ENCODE measurements around the gene FAM13A.
"Not testable (repeated sequence)": the region's sequence is repeated elsewhere in the genome, so short reads cannot be mapped to it uniquely, and the experiment has no call there.

Gene FAM13A

DNA sequence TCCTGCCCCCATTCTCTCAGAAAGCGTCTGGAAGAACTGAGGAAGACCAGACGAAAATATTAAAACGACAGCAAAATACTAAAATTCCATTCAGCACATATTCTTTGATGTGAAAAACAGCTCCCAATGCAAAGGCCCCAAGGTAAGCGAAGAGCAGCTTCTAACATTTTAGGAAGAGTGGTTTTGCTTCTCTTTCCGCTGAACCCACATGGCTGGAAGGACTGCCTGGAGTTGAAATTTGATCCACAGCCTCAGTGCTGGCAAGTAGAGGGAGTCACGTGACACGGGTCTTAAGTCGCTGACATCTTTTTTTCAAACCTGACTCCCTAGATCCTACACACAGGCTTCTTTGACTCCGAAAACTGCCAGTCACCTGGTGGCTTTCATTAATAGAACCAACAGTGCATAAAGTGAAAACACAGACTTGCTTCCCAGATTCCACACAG, at the start of gene FAM13A:
TSS of gene FAM13A (minus strand) at position 233 of the 446 bp plus-strand sequence. CDS start at position 12, 221 bp downstream.
- DNase-seq, result no peak

- no peak for DNase-seq
Observed at GRCh38 chr4:89105726-89106125, 48.7 kb upstream of the FAM13A start.

- no peak for DNase-seq
Observed at GRCh38 chr4:89101256-89102161, 44.5 kb upstream of the FAM13A start.

DNA sequence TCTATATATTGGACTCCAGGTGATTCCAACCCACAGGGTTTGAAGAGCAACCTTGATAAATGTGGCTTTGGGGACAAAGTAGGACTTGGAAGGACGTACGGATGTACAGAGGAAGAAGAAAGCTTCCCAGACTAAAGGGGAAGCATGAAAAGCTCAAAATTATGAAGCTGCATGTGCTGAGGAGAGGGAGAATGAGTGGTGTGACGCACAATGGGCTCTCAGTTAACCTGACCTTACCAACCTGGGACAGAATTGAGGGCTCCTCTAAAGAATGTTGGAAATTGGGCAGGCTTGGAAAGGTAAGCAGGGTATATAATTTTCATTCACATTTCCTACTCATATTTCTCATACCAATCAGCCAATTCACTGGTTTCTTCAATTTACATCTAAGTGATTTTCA, 43.9 kb upstream of the FAM13A start:
- no peak for DNase-seq

DNA sequence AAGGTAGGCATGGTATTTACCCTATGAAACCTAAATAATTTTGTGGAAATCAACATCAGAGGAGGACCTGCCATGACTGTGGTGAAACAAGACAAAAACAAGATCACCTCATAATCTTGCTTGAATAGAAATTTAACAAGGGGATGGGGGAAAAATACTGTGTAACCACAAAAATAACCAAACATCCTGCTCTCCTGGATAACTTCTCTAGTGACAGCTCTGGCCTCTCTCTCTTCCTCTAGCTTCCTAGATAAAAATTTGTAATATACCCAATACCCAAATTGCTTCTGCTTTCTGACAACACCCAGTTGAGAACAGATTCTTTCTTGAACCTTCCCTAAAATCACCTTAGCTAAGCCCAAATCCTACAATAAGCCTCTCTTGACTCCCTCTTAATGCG, 42.5 kb upstream of the FAM13A start:
- DNase-seq, result no peak

DNA sequence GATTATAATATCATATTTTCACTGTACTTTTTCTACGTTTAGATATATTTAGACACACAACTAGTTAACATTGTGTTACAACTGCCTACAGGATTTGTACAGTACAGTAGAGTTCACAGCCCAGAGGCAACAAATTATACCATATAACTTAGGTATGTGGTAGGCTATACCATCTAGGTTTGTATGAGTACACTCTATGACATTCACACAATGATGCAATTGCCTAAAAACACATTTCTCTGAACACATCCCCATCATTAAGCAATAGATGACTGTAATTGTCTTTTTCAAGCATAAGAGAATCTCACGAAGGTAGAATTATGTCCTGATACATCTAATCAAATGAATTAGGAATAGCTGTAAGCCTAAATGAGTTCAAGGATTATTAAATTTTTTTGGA, 42.0 kb upstream of the FAM13A start:
- DNase-seq, result no peak

GRCh38 chr4:89078300-89078699, 21.3 kb upstream of the FAM13A start:
- DNase-seq, result no peak

DNA sequence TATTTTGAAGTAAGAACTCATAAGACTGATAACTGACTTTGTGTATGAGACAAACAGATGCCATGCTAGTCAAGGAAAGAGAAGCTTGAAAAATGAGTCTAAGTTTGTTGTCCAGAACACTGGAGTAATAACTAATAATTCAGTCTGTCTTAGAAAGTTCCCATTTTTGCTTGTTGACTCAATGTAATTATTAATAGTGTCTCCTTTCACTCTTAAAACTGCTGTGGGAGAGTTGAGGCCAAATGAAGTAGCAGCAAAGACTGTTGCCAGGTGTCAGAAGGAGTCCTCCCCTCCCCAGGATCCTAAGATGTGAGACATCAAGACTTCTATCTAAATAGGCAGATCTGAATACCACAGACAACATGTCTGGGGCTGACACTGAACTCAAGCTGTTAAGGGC, 20.8 kb upstream of the FAM13A start:
- no peak for DNase-seq

DNA sequence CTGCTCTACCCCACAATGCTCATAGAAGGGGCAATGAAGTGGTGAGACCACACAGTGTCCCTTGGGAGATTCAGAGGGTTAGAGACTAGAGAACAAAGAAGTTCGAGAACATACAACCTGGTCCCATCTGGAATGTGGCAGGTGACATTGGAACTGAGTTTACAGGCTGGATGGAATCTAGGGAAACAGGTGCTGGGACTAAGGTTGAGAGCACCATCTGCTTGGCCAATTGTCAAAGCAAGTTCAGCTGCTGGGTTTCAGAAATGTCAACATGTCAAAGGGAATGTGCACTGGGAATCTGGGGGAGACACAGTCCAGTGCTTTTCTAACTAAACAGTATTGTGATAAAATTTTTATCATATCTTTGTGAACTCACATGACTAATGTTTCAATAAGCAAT, 15.9 kb upstream of the FAM13A start:
- DNase-seq, result no peak

DNA sequence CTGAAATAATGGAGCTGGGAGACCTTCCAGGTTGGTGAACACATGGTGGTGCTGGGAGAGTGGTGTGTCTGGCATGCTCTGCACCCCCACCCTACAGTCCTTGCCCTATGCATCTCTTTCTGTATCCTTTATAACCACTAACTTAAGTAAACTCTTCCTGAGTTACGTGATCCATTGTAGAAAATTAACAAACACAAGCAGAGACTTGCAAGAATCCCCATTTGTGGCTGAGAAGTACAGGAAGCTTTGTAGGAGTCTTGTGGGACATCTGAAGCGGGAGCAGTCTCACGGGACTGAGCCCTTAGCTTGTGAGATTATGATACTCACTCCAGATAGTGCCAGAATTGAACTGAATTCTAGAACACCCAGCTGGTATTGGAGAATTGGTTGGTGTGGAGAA, 14.3 kb upstream of the FAM13A start:
- DNase-seq, result no peak

- no peak for DNase-seq
Observed at GRCh38 chr4:89070041-89070440, 13.1 kb upstream of the FAM13A start.

GRCh38 chr4:89069481-89069880, 12.5 kb upstream of the FAM13A start:
- DNase-seq, result no peak

- no peak for DNase-seq
Observed at GRCh38 chr4:89067417-89067816, 10.4 kb upstream of the FAM13A start.

DNA sequence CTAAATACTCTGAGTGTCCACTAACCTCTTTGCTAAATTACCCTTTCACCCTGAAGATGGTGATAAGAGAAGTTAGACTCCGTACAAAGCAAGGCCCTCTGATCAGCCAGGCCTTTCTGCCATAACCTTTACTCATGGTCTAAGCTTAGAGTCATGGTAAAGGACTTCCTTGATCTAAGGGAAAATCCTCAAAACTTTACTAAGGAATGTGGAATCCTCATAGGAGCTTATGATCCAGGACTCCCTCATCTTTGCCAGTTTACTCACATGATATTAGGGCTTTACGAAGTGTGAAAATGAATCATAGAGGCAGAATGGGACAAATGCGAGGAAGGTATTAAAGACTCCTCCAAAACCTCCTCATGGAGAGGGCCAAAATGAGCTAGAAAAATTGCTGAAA, 7.9 kb upstream of the FAM13A start:
- no peak for DNase-seq

GRCh38 chr4:89057844-89058243, 859 bp upstream of the FAM13A start:
- DNase-seq, result not testable (repeated sequence)

- no peak for DNase-seq
Observed at GRCh38 chr4:89056292-89056952, 563 bp downstream of the FAM13A start.

GRCh38 chr4:89055157-89056080, 1.6 kb downstream of the FAM13A start:
- DNase-seq, result no peak

DNA sequence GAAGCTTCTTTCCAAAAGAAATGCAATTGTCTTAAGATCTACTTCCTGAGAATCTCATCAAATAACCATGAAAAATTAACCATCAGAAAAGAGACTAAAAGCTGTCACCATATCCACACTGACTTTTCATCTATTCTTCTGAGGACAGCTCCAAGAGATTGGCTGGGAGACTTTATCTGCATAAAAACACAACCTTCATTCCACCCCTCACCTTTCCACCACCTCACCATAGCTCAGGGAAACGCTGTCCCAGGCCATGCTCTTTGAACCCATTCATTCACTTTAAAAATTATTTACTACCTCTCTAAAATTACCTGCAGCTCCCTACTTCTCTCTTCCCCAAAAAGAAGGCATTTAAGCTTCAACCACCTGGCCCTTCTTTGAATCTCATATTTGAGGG, 2.4 kb downstream of the FAM13A start:
- no peak for DNase-seq

DNA sequence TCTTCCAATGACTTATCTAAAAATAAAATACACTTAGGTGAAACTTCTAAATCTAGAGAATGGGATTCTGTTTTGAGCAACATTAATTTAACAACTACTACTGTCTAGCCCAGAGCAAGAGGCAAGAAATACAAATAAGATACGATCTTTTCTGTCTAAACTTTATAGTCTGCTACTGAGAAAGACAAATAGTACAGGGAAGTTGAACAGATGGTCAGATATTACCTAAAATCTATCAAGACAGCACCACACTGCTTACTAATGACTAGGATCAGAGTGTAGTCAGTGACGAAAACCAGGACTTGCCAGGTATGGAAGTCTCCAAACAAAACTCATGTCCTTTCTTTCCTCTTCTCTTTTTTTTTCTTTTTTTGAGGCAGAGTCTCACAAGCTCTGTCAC, 7.1 kb downstream of the FAM13A start:
- DNase-seq, result no peak

DNA sequence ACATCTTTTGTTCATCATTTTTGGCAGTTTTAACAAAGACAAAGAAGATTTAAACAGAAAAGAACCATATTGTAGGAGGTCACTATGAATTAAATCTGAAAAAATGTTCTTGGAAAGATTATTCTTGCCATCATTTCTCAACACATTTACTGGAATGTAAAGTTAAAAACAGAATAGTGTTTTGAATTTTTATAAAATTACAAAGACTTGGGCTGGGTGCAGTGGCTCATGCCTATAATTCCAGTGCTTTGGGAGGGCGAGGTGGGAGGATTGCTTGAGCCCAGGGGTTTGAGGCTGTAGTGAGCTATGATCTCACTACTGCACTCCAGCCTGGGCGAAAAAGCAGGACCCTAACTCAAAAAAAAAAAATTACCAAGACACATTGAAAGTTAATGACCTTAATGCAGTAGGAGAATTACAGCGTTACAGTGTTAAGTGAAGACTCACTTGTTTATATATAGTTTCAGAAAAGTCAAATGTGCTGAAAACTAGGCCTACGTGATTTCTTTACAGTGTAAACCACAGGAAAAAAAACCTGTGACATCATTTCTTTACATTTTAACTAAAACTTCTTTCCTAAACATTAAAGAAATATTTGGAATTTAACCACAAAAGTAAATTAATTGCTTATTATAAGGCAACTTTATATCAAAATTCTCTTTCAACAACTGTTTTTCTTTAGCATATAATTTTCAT, 7.9 kb downstream of the FAM13A start:
- no peak for DNase-seq

GRCh38 chr4:89044147-89044900, 12.7 kb downstream of the FAM13A start:
- no peak for DNase-seq

DNA sequence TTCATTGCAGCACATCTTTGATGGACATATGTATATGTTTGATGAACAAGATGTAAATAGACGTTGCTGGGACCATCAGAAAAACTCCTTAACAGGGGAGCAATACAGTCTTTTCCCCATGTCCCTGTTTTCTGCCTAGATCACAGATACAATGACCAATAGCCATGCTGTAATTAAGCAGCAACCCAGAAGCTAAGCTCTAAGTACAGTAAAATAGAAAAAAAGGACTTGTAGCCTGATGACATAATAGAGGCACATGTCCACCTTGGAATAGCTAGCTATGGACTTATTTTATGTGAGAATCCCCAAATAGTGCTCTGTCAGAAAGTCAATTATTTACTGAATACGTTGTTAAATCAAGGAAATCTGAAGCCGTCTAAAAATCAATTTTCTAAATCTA, 14.9 kb downstream of the FAM13A start:
- no peak for DNase-seq

Measured in activated CD8-positive, alpha-beta memory T cell treated with anti-CD3 and anti-CD28 coated beads for 24 hours (primary cell).